ENCODE data around the gene MPEG1. TPM values are rescaled to one million over a fixed set of nuclear protein-coding genes. Genes with fewer than 3 reads are reported as not detected.

Gene MPEG1
- total and polyA plus RNA-seq, 4 donors: 7.0 to 63.5 (median 36.9) TPM

- no peak for ATAC-seq (ENCODE audit: insufficient read depth, low FRiP score)
Observed at GRCh38 chr11:59172345-59173079, 40.2 kb downstream of the MPEG1 start.

GRCh38 chr11:59171508-59172322, 41.0 kb downstream of the MPEG1 start, which contains the start of gene DTX4:
Gene DTX4, plus strand, starts transcription at chr11:59172132. Its CDS starts 464 bp downstream, at chr11:59172596.
- Histone ChIP-seq H3K36me3 (ENCODE audit: control insufficient read depth in 4 of 4, insufficient read depth in 4 of 4, low read length in 4 of 4) (no peaks in the 10 kb centered on the region), H3K9me3 (ENCODE audit: control insufficient read depth in 4 of 4, insufficient read depth in 3 of 4, low read length in 3 of 4) (peaks cover 0 to 1% (median 0%) of the 10 kb centered on the region in 4 donors), H3K4me3 (peak within 1 kb of the TSS; percentile 74), H3K27ac (ENCODE audit: low read depth in 1 of 2, low read length in 1 of 2) (peak within 1 kb of the TSS in 1 of 2 donors; percentile 80), H3K27me3 (ENCODE audit: control insufficient read depth in 3 of 3, insufficient read depth in 3 of 3, low read length in 2 of 3) (no peaks in the 10 kb centered on the region), H3K4me1 (ENCODE audit: control insufficient read depth in 5 of 5, insufficient read depth in 5 of 5, low read length in 5 of 5) (peaks cover 0 to 21% (median 13%) of the 10 kb centered on the region in 5 donors), H3K9ac (ENCODE audit: insufficient read depth in 1 of 2, low read length in 2 of 2) (peak within 1 kb of the TSS; percentile 76 to 78)
- DNase-seq (peak; percentile 96 to 97 (median 96)), ATAC-seq (ENCODE audit: insufficient read depth, low FRiP score) (peak; percentile 85)
- TF ChIP-seq CTCF (IDR thresholded peaks at IDR 0.05; ENCODE audit: control extremely low read depth, extremely low read depth): peak; percentile 100
- 0 to 1% methylated on average over 57 to 64 of the region's 64 CpGs for WGBS, 2 donors

More at GRCh38 chr11:59172345-59173079, 40.2 kb downstream of the MPEG1 start:
- TF ChIP-seq CTCF (IDR thresholded peaks at IDR 0.05; ENCODE audit: control extremely low read depth, extremely low read depth): no peak
- Histone ChIP-seq H3K9ac (ENCODE audit: insufficient read depth in 1 of 2, low read length in 2 of 2) (peak overlapping the region; percentile 50 to 76), H3K36me3 (ENCODE audit: control insufficient read depth in 4 of 4, insufficient read depth in 4 of 4, low read length in 4 of 4) (no peaks in the 10 kb centered on the region), H3K9me3 (ENCODE audit: control insufficient read depth in 4 of 4, insufficient read depth in 3 of 4, low read length in 3 of 4) (peaks cover 0 to 1% (median 0%) of the 10 kb centered on the region in 4 donors), H3K27ac (ENCODE audit: low read depth in 1 of 2, low read length in 1 of 2) (peak overlapping the region in 1 of 2 donors; percentile 79), H3K27me3 (ENCODE audit: control insufficient read depth in 3 of 3, insufficient read depth in 3 of 3, low read length in 2 of 3) (no peaks in the 10 kb centered on the region), H3K4me1 (ENCODE audit: control insufficient read depth in 5 of 5, insufficient read depth in 5 of 5, low read length in 5 of 5) (peaks cover 0 to 21% (median 13%) of the 10 kb centered on the region in 5 donors), H3K4me3 (peak overlapping the region; percentile 74)
- 0% methylated on average over 52 to 70 of the region's 70 CpGs for WGBS, 2 donors
- DNase-seq: peak in 2 of 3 donors; percentile 40 to 51

- H3K4me3 ChIP-seq: no peak overlapping the region
- no peaks in the 10 kb centered on the region for H3K4me1 ChIP-seq (ENCODE audit: control insufficient read depth in 5 of 5, insufficient read depth in 5 of 5, low read length in 5 of 5)
- H3K27me3 ChIP-seq (ENCODE audit: control insufficient read depth in 3 of 3, insufficient read depth in 3 of 3, low read length in 2 of 3): peaks cover 0 to 2% (median 0%) of the 10 kb centered on the region in 3 donors
- H3K9me3 ChIP-seq (ENCODE audit: control insufficient read depth in 4 of 4, insufficient read depth in 3 of 4, low read length in 3 of 4): peaks cover 0 to 1% (median 0%) of the 10 kb centered on the region in 4 donors
- ATAC-seq (ENCODE audit: insufficient read depth, low FRiP score) (no peak), DNase-seq (no peak)
- 57 to 90% methylated on average over 3 of the region's 3 CpGs for WGBS, 2 donors
- H3K9ac ChIP-seq (ENCODE audit: insufficient read depth in 1 of 2, low read length in 2 of 2): no peak overlapping the region
- H3K27ac ChIP-seq (ENCODE audit: low read depth in 1 of 2, low read length in 1 of 2): no peak overlapping the region
- H3K36me3 ChIP-seq (ENCODE audit: control insufficient read depth in 4 of 4, insufficient read depth in 4 of 4, low read length in 4 of 4): no peaks in the 10 kb centered on the region
- no peak for TF ChIP-seq CTCF (IDR thresholded peaks at IDR 0.05; ENCODE audit: control extremely low read depth, extremely low read depth)
Observed at GRCh38 chr11:59164028-59164427, 48.7 kb downstream of the MPEG1 start.

Small RNA genes within 50 kb of the gene (small RNA-seq; reads per million reads assigned to genes)
- not detected for gene RN7SL42P (ENCODE audit: low replicate concordance)

Other genes with a start within 250 kb of the MPEG1 start
- gene GLYATL1B, start 126.6 kb downstream of the MPEG1 start, total RNA-seq: not detected
- not detected for gene GLYATL1B, start 126.6 kb downstream of the MPEG1 start, polyA plus RNA-seq
- 1 to 10 TPM; 3.0 to 6.9 TPM for gene FAM111B, start 105.7 kb downstream of the MPEG1 start, total RNA-seq
- gene FAM111B, start 105.7 kb downstream of the MPEG1 start, polyA plus RNA-seq: 1 to 10 TPM in 1 of 2 donors, under 1 TPM in 1; 0.94 to 1.5 TPM
- 10 to 100 TPM; 34.1 to 73.3 TPM for gene FAM111A, start 70.1 kb downstream of the MPEG1 start, total RNA-seq
- gene FAM111A, start 70.1 kb downstream of the MPEG1 start, polyA plus RNA-seq: 10 to 100 TPM; 14.9 to 44.8 TPM
- gene DTX4, start 40.8 kb downstream of the MPEG1 start, total RNA-seq: 10 to 100 TPM; 44.6 to 51.6 TPM
- gene DTX4, start 40.8 kb downstream of the MPEG1 start, polyA plus RNA-seq: 10 to 100 TPM; 14.7 to 25.0 TPM
- gene OR5AN1, start 146.0 kb upstream of the MPEG1 start, total RNA-seq: under 1 TPM in 1 of 2 donors, not detected in 1; 0.03 TPM
- not detected for gene OR5AN1, start 146.0 kb upstream of the MPEG1 start, polyA plus RNA-seq
- gene OR5A2, start 213.5 kb upstream of the MPEG1 start, total RNA-seq: not detected
- not detected for gene OR5A2, start 213.5 kb upstream of the MPEG1 start, polyA plus RNA-seq
- gene OR5A1, start 223.5 kb upstream of the MPEG1 start, total RNA-seq: not detected
- gene OR5A1, start 223.5 kb upstream of the MPEG1 start, polyA plus RNA-seq: not detected
- not detected for gene OR4D6, start 244.0 kb upstream of the MPEG1 start, total RNA-seq
- gene OR4D6, start 244.0 kb upstream of the MPEG1 start, polyA plus RNA-seq: not detected